ENCODE results near the gene IRF2.
A peak's percentile ranks its signal among the peaks of the same experiment; 100 is the strongest.
"Not testable (repeated sequence)": the region's sequence is repeated elsewhere in the genome, so short reads cannot be mapped to it uniquely, and the experiment has no call there.

The IRF2 gene

DNA sequence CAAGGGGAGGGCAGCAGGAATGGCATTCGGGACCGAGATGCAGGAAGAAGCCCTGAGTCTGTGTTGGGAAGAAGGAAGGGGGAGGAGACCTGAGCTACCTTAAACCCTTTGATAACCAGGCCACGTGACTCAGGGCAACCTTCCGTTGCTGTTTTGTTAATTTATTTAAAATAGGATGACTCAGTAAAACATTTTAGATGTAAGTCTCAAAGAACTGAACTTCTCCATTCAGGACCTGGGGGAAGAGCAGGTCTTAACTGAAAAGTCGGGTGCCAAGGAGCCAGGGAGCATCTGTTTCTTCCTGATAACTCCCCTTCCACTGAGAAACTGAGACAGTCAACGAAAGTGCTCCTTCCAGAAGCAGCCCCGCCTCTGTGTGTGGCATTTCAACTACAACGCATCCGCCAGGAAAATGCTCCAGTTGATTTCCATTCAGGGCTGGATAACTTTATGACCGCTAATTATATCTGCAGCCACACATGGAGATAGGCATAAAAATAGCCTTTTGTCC is 88.0 kb downstream of the IRF2 start:
- DNase-seq = no peak

DNA sequence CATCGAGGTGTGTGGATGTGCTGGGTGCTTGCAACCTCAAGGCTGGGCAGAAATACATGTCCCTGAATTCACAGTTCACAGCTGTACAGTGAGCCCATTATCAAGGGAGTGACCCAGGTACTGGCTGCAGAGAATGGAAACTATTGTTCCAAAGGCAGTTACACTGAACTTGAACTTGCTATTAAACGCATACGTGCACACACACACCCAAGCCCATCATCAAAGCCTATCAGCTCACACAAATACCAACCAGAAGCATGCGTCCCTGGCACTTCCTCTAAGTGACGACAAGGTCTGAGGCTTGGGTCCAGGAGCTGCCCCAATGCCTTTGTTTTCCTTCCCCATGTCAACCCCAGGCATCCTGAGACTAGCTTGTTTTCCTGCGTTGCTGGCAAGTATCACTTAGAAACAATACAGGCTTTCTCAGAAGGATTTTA is 88.6 kb downstream of the IRF2 start:
- no peak for DNase-seq

DNA sequence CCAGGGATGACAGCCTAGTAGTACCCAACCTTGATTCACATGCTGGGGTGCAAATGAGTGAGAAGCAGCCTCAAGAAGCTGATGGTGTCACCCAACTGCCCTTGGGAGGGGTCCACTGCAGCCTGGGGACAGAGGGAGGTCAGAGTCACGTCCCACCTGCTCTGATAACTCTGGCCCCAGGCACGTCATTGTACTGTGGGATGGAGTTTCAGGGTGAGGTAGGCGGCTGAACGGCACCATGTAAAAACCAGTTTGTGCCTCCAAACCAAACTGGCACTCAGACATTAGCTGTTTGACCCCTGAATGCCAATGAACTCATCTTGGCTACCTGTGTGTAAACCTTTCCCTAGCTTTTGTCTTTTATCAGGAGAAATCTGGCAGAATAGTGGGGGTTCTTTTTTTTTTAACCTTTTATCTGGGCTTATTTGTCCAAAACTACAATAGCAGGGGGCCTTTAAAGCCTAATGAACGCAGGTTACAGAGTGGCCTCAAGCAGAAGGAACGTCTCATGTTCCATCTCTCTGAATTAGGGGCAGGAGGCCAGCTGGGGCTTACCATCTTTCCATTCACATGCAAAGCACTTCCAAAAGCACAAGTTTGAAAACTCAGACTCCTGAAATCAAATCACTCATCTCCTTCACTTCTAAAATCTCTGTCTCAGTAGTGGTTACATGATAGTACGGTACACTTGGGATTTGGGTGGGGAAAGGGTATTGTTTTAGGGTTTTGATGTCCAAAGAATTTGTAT is 89.4 kb downstream of the IRF2 start:
- DNase-seq = peak; percentile 53

DNA sequence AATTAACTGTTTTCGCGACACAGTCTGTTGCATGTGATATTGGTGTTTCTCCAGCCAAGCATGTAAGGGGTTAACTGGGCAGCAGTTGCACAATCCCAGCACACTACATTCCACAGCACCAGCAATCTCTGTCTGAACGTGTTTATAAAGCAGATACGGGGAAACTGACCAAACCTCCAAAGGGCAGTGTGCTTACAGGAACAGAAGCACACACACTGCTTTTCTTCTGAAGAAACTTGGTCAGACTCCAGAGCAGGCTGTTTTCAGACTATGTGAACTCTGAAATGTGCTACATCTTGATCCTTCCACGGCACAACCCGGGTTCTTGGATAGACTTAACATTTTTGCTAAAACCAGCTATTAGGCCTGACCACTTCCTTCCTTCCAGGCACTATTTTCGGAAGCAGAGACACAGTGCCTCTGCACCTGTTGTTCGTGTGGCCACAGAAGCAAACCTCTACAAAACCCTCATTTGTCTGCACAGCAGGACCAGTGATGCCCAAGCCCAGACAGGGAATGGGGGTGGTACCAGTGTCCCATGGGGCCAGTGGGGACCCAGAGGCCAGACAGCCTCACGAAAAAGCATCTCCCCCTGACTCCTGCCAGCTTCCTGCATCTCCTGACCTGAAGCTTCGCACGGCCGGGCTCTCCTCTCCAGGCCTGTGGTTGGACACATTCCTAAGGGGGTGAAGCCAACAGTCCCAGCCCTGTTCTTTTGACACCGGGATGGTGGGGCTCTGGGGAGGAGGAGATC is 90.1 kb downstream of the IRF2 start:
- peak; percentile 91 for DNase-seq

DNA sequence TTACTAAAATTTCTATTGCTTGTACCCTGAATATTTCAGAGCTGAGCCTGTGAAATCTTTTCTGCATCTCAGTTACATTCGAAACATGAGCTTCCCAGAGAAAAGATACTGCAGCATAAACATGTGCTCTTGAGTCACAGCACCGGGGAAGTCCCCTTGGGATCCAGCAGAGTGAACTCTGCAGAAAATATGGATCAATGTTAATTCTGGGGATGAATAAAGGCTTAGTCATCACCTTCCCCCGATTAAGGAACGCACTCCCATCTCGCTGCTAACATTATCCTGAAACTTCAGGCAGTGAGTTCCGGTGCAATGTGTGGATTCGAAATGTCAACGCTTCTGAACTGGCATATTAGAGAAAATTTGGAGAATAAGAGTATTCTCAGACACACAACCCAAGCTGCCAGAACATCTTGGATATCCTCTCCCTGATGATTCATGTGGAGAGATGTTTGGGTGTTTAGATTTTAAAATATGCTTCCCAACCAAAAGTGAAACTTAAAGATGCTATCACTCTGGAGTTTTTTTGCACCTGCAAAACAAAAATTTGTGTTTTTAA is 90.8 kb downstream of the IRF2 start:
- peak; percentile 12 for DNase-seq

DNA sequence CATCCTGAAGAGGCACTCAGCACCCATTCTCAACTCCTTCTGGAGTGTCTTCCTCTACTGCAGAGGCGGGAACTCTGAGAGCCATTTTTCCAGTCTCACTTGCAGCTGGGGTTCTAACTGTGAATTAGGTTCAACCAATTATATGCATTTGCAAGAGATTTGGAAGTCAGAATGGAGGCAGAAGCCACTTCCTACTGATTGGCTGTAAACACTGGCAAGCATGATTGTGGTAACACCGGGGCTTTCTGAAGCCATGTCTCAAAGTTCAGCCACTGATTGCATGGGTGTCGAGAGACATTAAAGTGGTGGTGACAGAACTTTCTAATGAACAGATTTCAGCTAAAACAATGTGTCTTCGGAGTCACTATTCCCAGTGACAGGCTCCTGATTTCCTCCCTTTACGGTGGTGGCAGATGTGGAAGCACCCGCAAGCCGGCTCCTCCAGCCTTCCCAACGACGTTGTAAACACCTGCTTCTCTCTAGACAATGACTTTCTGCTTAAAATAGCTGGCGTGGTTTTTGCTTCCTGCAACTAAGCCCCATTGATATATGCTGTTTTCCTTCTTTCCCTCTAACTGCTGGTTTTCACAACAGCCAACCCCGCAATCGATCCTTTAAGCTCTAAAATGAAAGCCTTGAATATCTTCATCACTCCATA is 92.0 kb downstream of the IRF2 start:
- peak; percentile 44 for DNase-seq

DNA sequence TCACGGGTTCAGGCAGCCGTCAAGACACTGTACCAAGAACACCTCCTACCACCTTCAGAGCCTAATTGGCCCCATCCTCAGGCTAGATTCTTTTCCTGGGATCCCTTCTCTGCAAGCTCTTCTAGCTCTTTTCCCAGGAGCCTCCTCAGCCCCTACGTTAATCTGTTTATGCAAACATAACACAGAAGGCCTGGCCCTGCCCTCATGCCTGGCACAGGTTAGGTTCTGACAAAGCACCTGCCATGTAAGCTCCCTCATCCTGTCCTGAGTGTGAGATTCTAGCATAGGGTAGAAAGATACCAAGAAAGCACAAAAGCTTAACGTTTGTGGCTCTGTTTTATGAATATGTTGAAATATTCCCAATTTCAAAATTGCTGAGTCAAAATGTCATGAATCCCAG is 93.6 kb downstream of the IRF2 start:
- no peak for DNase-seq

DNA sequence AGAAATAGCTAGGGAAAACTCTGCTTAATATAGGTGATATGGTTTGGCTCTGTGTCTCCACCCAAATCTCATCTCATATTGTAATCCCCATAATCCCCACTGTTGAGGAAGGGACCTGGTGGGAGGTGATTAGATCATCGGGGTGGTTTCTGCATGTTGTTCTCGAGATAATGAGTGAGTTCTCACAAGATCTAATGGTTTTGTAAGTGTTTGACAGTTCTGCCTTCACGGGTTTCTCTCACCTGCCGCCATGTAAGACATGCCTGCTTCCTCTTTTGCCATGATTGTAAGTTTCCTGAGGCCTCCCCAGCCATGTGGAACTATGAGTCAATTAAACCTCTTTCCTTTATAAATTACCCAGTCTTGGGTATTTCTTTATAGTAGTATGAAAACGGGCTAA is 94.1 kb downstream of the IRF2 start:
- not testable (repeated sequence) for DNase-seq

DNA sequence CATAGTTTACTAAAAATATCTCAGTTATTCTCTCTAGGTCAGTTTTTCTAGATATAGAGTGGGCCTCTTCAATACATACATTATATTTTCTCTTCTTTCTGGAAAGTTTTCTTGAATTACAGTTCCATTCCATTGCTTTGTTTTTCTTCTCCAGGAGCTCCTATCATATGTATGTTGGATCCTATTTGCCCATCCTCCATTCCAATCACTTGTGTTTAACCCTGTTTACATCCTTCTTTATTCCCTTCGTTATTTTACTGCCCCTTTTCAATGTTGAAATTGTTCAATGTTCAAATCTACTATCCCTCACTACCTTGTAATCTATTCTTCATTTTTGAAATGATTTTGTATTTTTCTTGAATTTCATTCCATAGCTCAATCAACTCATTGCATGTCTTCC is 97.4 kb downstream of the IRF2 start:
- DNase-seq = no peak

DNA sequence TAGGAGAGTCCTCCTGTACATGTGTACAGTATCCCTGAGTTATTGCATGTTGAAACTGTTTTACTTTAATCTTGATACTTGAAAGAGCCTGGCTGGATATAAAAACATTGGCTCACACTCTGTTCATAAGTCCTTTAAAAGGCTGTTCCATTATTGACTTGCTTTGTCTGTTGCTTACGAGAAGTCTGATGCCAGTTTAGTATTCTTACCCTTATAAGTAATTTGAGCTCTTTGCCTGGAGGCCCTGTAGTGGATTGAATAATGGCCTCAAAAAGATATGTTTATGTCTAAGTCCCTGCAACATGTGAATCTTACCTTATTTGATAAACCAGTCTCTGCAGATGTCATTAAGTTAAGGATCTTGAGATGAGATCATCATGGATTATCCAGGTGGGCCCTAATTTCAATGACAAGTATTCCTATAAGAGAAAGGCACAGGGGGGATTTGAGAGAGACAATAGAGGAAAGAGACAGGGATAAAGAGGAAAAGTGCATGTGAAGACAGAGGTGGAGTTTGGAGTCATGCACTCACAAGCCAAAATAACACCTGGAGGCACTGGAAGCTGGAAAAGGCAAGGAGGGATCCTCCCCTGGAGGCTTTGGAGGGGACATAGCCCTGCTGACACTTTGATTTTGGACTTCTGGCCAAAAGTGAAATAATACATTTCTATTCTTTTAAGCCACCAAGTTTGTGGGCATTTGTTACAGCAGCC is 98.1 kb downstream of the IRF2 start:
- no peak for DNase-seq

DNA sequence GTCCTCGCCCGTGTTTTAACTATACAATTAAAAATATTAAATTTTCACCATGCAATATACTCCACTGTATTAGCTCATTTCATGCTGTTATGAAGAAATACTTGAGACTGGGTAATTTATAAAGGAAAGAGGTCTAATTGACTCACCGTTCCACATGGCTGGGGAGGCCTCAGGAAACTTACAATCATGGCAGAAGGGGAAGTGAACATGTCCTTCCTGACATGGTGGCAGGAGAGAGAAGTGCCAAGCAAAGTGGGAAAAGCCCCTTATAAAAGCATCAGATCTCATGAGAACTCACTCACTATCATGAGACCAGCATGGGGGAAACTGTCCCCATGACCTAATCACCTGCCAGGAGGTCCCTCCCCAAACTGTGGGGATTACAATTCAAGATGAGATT is 98.7 kb downstream of the IRF2 start:
- not testable (repeated sequence) for DNase-seq

DNA sequence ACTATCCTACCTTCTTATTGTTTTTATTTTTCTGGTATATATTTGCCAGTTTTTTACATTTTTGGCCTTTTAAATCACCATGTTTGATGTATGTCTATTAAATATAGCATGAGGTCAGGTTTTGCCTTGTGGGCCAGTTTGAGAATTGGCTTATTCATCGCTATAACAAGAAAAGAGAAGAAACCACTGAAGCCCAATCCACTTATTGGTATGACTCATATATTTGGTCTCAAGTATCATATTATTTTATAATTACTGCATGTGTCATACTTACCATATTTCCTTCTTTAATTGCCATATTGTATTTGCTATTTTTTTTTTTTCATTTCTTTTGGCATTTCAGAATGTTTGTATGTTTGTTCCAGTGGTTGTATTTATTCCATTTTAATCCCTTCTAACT is 99.3 kb downstream of the IRF2 start:
- no peak for DNase-seq

DNA sequence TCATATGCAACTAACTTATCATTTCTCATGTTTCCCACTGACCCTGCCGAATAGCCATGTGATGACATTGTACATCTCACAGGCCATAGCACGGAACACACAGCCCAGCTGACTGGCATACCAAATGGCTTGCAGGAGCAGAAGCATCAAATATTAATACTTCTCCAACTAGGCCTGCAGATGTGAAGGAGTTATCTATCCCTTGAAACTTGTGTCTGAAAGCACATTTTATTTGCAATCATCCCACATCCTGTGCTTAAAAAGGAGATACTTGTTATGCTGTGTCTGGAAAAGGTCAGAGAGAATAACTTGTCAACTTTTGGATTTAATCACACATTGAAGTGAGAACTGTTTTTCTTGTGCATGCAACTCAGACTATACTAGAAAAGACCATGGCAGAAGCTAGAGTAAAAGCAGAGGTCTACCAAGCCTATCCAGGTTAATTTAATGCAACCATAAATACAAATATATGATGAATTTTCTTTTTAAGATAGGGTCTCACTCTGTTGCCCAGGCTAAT is 100.4 kb downstream of the IRF2 start:
- no peak for DNase-seq

DNA sequence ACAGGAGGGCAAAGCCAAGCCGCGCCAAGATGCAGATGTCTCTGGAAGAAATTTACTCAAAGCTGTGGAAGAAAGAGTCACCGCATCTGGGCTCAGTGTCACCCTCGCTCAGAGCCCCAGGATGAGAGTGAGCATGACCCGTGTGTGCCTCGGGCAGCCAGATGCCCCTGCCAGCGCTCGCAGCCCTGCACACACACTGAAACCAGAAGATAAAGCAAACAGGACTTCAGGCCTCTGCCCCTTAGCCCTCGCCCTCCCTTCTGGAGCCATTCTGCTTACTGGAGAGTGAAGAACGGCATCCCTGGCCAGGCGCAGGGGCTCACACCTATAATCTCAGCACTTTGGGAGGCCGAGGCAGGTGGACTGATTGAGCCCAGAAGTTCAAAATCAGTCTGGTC is 103.0 kb downstream of the IRF2 start:
- no peak for DNase-seq

DNA sequence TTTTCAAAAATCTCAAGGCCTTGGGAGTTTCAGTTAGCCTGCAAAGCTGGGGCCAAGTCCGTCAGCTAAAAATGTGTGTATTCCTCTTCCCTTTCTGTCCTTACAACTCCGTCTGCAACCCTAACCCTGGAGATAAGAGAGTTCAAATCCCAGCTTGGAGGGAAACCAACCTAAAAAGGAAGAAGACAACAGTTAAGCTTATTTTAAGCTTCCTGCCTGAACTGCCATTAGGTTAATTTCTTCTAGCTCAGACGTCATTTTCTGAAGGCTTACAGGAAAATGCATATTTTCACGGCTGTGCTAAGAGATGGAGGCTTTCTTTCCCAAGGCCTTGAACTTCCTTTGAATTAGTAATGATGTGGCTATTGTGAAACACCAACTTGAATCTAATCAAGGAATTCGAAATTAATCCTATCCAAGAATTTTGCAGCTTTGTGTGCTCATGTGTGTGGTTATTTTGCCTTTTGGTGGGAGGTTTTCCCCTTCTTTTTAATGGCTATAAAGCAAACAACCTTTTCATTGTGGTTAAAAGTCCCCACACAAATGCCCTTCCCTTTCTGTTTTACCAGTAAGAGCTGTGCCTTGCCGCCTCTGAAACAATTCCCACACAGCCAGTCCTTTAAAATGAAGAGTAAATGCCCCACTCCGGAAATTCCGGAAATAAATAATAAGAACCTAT is 103.5 kb downstream of the IRF2 start:
- DNase-seq = no peak

DNA sequence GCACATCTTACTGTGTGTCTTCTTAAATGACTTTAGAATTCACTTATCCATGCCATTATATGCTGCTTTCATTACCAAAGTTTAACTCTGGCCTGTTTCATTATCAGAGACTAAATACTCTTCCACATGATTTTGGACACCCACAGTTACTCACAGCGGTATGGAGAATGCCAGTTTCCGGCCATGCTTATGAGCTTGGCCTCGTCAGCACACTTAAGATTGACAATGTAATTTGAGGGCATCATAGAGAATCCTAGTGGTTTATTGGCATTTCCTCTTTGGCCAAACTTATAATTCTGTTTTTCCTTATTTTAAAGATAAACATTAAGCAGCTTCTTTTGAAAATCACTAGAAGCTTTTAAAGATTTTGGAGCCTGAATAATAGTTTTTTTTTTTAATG is 104.5 kb downstream of the IRF2 start:
- DNase-seq = peak; percentile 48

DNA sequence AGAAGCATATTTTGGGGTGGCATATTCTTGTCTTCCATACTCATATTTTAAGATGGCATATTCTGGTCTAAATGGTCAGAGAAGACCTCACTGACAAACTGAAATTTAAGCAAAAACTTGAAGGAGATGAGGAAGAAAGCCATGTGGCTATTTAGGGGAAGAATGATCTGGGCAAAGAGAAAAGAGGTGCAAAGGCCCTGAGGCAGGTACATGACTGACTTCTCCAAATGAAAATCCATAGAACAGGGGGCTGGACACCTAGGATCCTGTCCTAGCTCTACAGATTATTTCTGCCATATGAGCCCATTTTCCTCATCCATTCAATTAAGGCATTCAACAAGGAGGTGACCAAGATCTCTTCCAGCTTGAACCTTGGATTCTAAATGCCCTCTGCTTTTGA is 105.6 kb downstream of the IRF2 start:
- DNase-seq = no peak

DNA sequence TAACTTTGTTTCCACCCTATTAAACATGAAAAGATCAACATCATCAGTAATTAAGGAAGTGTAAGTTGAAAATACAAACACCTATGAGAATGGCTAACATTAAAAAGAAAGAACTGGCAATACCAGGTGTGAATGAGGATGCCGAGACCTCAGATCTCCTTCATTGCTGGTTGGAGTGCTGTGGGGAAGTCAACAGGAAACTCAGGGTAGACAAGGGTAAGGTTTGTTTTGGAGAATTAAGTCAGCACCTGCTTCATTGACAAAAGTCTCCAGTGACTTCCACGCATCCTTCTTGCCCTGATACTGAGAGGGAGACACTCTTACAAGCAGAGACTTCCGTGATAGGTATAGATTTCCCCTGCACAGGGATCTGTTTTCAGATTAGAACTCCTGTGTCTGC is 106.1 kb downstream of the IRF2 start:
- DNase-seq = no peak

DNA sequence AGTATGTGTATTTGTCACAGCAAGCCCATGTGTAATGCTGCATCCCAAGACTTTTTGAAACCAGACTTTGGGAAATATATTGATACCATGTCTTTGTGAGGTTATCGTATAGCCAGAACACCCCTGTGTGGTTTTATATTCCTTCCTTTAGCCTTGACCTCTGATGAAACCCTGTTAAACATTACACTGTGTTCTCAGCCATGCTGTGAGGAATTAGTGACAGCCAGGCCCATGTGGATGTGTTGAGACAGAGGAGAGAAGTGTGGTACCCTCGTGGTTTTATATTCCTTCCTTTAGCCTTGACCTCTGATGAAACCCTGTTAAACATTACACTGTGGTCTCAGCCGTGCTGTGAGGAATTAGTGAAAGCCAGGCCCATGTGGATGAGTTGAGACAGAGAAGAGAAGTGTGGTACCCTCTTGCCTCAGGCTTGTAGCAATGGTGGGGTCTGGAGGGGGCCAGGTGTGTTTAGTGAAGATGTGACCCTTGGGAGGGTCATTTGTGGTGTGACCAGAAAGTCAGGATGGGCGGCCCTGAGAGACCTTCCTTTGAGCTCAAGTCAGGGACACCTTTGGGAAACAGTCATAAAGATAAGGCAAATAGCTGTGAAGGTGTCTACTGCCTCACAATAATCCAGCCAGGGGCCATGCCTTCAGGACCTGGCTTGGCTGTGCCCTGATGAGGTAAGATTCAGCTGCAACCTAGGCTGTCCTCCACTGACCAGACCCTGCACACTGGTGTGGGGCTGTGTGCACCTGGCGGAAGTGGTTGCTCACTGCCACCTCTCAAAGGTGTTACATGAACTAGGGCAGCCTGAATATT is 110.0 kb downstream of the IRF2 start:
- no peak for DNase-seq

DNA sequence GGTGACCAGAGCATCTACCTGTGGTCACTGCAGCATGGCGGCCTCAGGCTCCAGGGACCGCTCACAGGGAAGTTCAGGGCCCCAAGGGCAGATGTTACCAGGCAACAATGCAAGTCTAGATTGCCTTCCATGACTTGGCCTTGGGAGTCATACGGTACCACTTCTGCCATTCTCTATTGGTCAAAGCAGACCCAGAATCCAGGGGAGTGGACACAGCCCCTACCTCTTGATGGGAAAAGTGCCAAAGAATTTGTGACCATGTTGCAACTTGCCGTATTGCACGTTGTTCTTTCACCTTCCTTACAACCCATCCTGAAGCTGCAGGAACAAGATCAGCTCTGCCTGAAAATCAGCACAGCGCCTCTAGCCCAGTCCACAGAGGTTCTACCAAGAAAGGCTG is 111.1 kb downstream of the IRF2 start:
- DNase-seq = no peak

DNA sequence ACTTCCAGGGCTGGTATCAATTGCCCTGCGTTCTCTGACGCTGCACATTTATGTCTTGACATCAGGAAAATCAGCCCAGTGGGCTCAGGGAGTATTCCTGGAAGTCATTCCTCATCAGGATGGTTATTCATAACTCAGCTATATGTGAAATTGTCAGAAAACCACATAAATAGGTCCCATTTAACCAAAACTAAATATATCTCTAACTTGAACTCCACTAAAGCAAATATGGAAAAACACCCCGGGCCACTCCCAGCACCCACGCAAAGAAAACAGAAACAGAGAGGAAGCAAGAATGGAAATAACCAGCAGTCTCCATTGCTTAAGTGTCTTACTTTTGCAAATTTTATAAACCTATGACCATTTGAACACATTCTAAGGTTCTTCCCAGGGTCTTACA is 112.0 kb downstream of the IRF2 start:
- DNase-seq = no peak

Measured in RPMI8226 (cell line).